ENCODE data around the gene PFDN6. TPM values are rescaled to one million over a fixed set of nuclear protein-coding genes. Genes with fewer than 3 reads are reported as not detected.
A peak's percentile ranks its signal among the peaks of the same experiment; 100 is the strongest.

The PFDN6 gene
- total and polyA plus RNA-seq, 2 experiments from 2014 or later = 56.1 to 62.2 TPM

GRCh38 chr6:33276864-33277662 lies 12.3 kb upstream of the PFDN6 start, which contains the start of gene B3GALT4:
B3GALT4 (plus strand) TSS chr6:33277123; CDS start chr6:33277420, 297 bp downstream.
- ATAC-seq (peak; percentile 70), DNase-seq (ENCODE audit: low spot score) (peak; percentile 92)
- peaks cover 39% of the 10 kb centered on the region for H3K79me2 ChIP-seq (replicated peaks; ENCODE audit: insufficient read depth)
- H3K27me3 Mint-ChIP-seq (ENCODE audit: insufficient read depth, low read depth, poor library complexity) = peaks cover 29% of the 10 kb centered on the region
- TF ChIP-seq REST (IDR thresholded peaks at IDR 0.05; ENCODE audit: unreplicated experiment) (no peak), POLR2AphosphoS5 (IDR thresholded peaks at IDR 0.05; ENCODE audit: low read depth) (peak; percentile 82), STAT1 (IDR thresholded peaks at IDR 0.05; ENCODE audit: unreplicated experiment) (no peak), ZNF331 (CRISPR knock-in tag; IDR thresholded peaks at IDR 0.05; ENCODE audit: low read depth) (no peak), ZNF114 (CRISPR knock-in tag; IDR thresholded peaks at IDR 0.05) (no peak), EZH2 (IDR thresholded peaks at IDR 0.05; ENCODE audit: low read depth, unreplicated experiment) (no peak), JUNB (IDR thresholded peaks at IDR 0.05; ENCODE audit: unreplicated experiment) (no peak), CREB1 (CRISPR knock-in tag; IDR thresholded peaks at IDR 0.05; ENCODE audit: low read depth) (peak; percentile 70), NANOG (IDR thresholded peaks at IDR 0.05; ENCODE audit: borderline replicate concordance) (no peak), EZH2phosphoT487 (IDR thresholded peaks at IDR 0.05; ENCODE audit: unreplicated experiment) (no peak)
- TF ChIP-seq, protein P1, sequence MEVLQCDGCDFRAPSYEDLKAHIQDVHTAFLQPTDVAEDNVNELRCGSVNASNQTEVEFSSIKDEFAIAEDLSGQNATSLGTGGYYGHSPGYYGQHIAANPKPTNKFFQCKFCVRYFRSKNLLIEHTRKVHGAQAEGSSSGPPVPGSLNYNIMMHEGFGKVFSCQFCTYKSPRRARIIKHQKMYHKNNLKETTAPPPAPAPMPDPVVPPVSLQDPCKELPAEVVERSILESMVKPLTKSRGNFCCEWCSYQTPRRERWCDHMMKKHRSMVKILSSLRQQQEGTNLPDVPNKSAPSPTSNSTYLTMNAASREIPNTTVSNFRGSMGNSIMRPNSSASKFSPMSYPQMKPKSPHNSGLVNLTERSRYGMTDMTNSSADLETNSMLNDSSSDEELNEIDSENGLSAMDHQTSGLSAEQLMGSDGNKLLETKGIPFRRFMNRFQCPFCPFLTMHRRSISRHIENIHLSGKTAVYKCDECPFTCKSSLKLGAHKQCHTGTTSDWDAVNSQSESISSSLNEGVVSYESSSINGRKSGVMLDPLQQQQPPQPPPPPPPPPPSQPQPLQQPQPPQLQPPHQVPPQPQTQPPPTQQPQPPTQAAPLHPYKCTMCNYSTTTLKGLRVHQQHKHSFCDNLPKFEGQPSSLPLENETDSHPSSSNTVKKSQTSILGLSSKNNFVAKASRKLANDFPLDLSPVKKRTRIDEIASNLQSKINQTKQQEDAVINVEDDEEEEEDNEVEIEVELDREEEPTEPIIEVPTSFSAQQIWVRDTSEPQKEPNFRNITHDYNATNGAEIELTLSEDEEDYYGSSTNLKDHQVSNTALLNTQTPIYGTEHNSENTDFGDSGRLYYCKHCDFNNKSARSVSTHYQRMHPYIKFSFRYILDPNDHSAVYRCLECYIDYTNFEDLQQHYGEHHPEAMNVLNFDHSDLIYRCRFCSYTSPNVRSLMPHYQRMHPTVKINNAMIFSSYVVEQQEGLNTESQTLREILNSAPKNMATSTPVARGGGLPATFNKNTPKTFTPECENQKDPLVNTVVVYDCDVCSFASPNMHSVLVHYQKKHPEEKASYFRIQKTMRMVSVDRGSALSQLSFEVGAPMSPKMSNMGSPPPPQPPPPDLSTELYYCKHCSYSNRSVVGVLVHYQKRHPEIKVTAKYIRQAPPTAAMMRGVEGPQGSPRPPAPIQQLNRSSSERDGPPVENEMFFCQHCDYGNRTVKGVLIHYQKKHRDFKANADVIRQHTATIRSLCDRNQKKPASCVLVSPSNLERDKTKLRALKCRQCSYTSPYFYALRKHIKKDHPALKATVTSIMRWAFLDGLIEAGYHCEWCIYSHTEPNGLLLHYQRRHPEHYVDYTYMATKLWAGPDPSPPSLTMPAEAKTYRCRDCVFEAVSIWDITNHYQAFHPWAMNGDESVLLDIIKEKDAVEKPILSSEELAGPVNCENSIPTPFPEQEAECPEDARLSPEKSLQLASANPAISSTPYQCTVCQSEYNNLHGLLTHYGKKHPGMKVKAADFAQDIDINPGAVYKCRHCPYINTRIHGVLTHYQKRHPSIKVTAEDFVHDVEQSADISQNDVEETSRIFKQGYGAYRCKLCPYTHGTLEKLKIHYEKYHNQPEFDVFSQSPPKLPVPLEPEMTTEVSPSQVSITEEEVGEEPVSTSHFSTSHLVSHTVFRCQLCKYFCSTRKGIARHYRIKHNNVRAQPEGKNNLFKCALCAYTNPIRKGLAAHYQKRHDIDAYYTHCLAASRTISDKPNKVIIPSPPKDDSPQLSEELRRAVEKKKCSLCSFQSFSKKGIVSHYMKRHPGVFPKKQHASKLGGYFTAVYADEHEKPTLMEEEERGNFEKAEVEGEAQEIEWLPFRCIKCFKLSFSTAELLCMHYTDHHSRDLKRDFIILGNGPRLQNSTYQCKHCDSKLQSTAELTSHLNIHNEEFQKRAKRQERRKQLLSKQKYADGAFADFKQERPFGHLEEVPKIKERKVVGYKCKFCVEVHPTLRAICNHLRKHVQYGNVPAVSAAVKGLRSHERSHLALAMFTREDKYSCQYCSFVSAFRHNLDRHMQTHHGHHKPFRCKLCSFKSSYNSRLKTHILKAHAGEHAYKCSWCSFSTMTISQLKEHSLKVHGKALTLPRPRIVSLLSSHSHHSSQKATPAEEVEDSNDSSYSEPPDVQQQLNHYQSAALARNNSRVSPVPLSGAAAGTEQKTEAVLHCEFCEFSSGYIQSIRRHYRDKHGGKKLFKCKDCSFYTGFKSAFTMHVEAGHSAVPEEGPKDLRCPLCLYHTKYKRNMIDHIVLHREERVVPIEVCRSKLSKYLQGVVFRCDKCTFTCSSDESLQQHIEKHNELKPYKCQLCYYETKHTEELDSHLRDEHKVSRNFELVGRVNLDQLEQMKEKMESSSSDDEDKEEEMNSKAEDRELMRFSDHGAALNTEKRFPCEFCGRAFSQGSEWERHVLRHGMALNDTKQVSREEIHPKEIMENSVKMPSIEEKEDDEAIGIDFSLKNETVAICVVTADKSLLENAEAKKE (CRISPR knock-in tag; IDR thresholded peaks at IDR 0.05) = no peak
- TF ChIP-seq, protein P2, sequence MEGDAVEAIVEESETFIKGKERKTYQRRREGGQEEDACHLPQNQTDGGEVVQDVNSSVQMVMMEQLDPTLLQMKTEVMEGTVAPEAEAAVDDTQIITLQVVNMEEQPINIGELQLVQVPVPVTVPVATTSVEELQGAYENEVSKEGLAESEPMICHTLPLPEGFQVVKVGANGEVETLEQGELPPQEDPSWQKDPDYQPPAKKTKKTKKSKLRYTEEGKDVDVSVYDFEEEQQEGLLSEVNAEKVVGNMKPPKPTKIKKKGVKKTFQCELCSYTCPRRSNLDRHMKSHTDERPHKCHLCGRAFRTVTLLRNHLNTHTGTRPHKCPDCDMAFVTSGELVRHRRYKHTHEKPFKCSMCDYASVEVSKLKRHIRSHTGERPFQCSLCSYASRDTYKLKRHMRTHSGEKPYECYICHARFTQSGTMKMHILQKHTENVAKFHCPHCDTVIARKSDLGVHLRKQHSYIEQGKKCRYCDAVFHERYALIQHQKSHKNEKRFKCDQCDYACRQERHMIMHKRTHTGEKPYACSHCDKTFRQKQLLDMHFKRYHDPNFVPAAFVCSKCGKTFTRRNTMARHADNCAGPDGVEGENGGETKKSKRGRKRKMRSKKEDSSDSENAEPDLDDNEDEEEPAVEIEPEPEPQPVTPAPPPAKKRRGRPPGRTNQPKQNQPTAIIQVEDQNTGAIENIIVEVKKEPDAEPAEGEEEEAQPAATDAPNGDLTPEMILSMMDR (conservative IDR thresholded peaks at IDR 0.05; ENCODE audit: low read depth in 2 of 2) = peak; percentile 20 to 38
- TF ChIP-seq, protein P3, sequence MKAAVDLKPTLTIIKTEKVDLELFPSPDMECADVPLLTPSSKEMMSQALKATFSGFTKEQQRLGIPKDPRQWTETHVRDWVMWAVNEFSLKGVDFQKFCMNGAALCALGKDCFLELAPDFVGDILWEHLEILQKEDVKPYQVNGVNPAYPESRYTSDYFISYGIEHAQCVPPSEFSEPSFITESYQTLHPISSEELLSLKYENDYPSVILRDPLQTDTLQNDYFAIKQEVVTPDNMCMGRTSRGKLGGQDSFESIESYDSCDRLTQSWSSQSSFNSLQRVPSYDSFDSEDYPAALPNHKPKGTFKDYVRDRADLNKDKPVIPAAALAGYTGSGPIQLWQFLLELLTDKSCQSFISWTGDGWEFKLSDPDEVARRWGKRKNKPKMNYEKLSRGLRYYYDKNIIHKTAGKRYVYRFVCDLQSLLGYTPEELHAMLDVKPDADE (IDR thresholded peaks at IDR 0.05) = no peak
- H2AFZ ChIP-seq = no peak within 1 kb of the TSS
- H3K27ac ChIP-seq (ENCODE audit: low read depth) = peak within 1 kb of the TSS; percentile 96
- peaks cover 44% of the 10 kb centered on the region for H4K20me1 ChIP-seq (replicated peaks; ENCODE audit: insufficient read depth)
- no peaks in the 10 kb centered on the region; the same call in 2 of the 3 replicates for H3K9me3 Mint-ChIP-seq
- peak within 1 kb of the TSS; percentile 100 for H3K4me2 ChIP-seq
- H3K36me3 Mint-ChIP-seq (ENCODE audit: low read depth) = peaks cover 85% of the 10 kb centered on the region
- peaks cover 72% of the 10 kb centered on the region for H3F3A ChIP-seq (replicated peaks; ENCODE audit: low read depth)
- peaks cover 40% of the 10 kb centered on the region for H3K4me1 Mint-ChIP-seq
- H3K27me3 ChIP-seq (ENCODE audit: insufficient read depth) = no peaks in the 10 kb centered on the region
- peak within 1 kb of the TSS; percentile 96 for H3K27ac Mint-ChIP-seq
- H3K9me2 ChIP-seq (ENCODE audit: insufficient read depth) = no peaks in the 10 kb centered on the region
- H3K4me1 ChIP-seq (ENCODE audit: insufficient read depth) = peaks cover 48% of the 10 kb centered on the region
- H3K4me3 ChIP-seq = peak within 1 kb of the TSS; percentile 99
- H3K4me3 Mint-ChIP-seq = peak within 1 kb of the TSS; percentile 97
- H3K36me3 ChIP-seq (ENCODE audit: insufficient read depth) = peaks cover 42% of the 10 kb centered on the region
